ENCODE data around the gene ARL2BP. TPM values are rescaled to one million over a fixed set of nuclear protein-coding genes. Genes with fewer than 3 reads are reported as not detected.

ARL2BP gene
- polyA plus RNA-seq, 3 donors = 35.4 to 84.6 (median 84.0) TPM

DNA sequence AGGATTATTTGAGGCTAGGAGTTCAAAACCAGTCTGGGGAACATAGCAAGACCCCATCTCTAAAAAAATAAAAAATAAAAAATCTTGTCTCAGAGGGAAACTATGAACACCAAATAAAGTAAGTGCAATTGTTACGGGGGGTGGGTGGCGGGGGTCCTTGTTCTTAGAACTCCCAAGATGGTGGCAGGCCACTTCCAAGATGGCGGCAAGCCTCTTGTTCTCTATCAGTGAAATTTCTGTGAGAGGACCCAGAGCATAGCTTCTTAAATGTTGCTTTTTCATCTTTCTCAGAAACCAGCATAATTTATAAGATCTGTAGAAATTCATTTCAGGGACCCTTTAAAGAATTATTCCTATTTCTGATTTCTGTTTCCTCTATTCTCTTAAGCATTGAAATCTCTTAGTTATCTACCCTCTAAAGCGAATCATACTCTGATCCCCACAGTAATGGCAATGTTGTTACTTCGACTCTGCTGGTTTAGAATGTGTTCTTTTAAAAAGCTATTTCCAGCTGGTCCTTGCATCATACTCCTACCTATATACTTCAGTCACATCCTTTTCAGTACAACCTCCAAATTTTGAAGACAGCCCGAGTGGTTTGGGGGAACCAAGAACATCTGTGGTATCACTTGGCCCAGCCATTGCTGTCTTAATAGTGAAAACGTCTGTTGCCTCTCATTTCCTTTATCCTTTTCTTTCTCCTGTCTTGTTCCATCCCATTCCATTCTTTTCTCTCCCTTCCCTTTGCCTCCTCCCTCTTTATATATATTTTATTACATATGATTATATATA lies 42.8 kb upstream of the ARL2BP start:
- Histone ChIP-seq H2AFZ (ENCODE audit: insufficient read depth, low read depth, low read length, poor library complexity, severe bottlenecking) (no peak overlapping the region), H3K9me3 (replicated peaks in 1 of 2; ENCODE audit: control insufficient read depth in 1 of 2, insufficient read depth in 1 of 2, low read length in 2 of 2) (no peaks in the 10 kb centered on the region), H3K27me3 (ENCODE audit: control insufficient read depth in 2 of 2, insufficient read depth in 2 of 2, low read length in 2 of 2) (no peaks in the 10 kb centered on the region), H3K79me2 (ENCODE audit: insufficient read depth, low read length) (peaks cover 22% of the 10 kb centered on the region), H3K36me3 (replicated peaks in 1 of 2; ENCODE audit: control insufficient read depth in 1 of 2, insufficient read depth in 2 of 2, low read length in 2 of 2) (peaks cover 32 to 46% of the 10 kb centered on the region in 2 donors), H3K4me2 (replicated peaks; ENCODE audit: extremely low read depth, low read length, poor library complexity, severe bottlenecking) (no peak overlapping the region), H3K27ac (ENCODE audit: low read depth in 1 of 2, low read length in 2 of 2) (no peak overlapping the region), H3K9ac (ENCODE audit: insufficient read depth, low read length, poor library complexity, severe bottlenecking) (no peak overlapping the region), H3K4me3 (replicated peaks in 1 of 3; ENCODE audit: low read depth in 2 of 3, low read length in 3 of 3) (no peak overlapping the region), H4K20me1 (ENCODE audit: insufficient read depth, low read length) (peaks cover 38% of the 10 kb centered on the region), H3K4me1 (ENCODE audit: control insufficient read depth in 1 of 2, insufficient read depth in 2 of 2, low read length in 2 of 2) (no peaks in the 10 kb centered on the region)
- TF ChIP-seq CTCF (IDR thresholded peaks at IDR 0.05) = no peak
- WGBS (ENCODE audit: insufficient coverage) = 88% methylated on average over 2 of the region's 7 CpGs
- H3K9me3 Mint-ChIP-seq = no peaks in the 10 kb centered on the region
- DNase-seq = no peak
- intact Hi-C loops (cut with micrococcal nuclease) = no loop called here
- H3K36me3 Mint-ChIP-seq = peaks cover 26 to 44% of the 10 kb centered on the region in 2 donors
- no peaks in the 10 kb centered on the region for H3K4me1 Mint-ChIP-seq
- H3K4me3 Mint-ChIP-seq = no peak overlapping the region
- peak overlapping the region in 1 of 7 donors; percentile 54 for H3K27ac Mint-ChIP-seq
- peaks cover 0 to 1% (median 0%) of the 10 kb centered on the region in 3 donors for H3K27me3 Mint-ChIP-seq (ENCODE audit: low read depth in 3 of 3)

GRCh38 chr16:57203451-57203850 lies 41.6 kb upstream of the ARL2BP start:
- Histone ChIP-seq H3K4me1 (ENCODE audit: control insufficient read depth in 1 of 2, insufficient read depth in 2 of 2, low read length in 2 of 2) (no peaks in the 10 kb centered on the region), H3K9me3 (replicated peaks in 1 of 2; ENCODE audit: control insufficient read depth in 1 of 2, insufficient read depth in 1 of 2, low read length in 2 of 2) (no peaks in the 10 kb centered on the region), H3K4me2 (replicated peaks; ENCODE audit: extremely low read depth, low read length, poor library complexity, severe bottlenecking) (no peak overlapping the region), H3K79me2 (ENCODE audit: insufficient read depth, low read length) (peaks cover 12% of the 10 kb centered on the region), H3K9ac (ENCODE audit: insufficient read depth, low read length, poor library complexity, severe bottlenecking) (no peak overlapping the region), H4K20me1 (ENCODE audit: insufficient read depth, low read length) (peaks cover 30% of the 10 kb centered on the region), H2AFZ (ENCODE audit: insufficient read depth, low read depth, low read length, poor library complexity, severe bottlenecking) (no peak overlapping the region), H3K27ac (ENCODE audit: low read depth in 1 of 2, low read length in 2 of 2) (peak overlapping the region in 1 of 2 donors; percentile 26), H3K4me3 (replicated peaks in 1 of 3; ENCODE audit: low read depth in 2 of 3, low read length in 3 of 3) (no peak overlapping the region), H3K36me3 (replicated peaks in 1 of 2; ENCODE audit: control insufficient read depth in 1 of 2, insufficient read depth in 2 of 2, low read length in 2 of 2) (peaks cover 41 to 54% of the 10 kb centered on the region in 2 donors), H3K27me3 (ENCODE audit: control insufficient read depth in 2 of 2, insufficient read depth in 2 of 2, low read length in 2 of 2) (no peaks in the 10 kb centered on the region)
- no CpG with 5 or more reads among the region's 1 CpG for WGBS (ENCODE audit: insufficient coverage)
- Mint-ChIP-seq H3K36me3 (peaks cover 34 to 55% of the 10 kb centered on the region in 2 donors), H3K27ac (peak overlapping the region in 1 of 7 donors; percentile 10), H3K4me1 (no peaks in the 10 kb centered on the region), H3K4me3 (no peak overlapping the region), H3K9me3 (no peaks in the 10 kb centered on the region), H3K27me3 (ENCODE audit: low read depth in 3 of 3) (no peaks in the 10 kb centered on the region)
- no peak for DNase-seq
- TF ChIP-seq CTCF (IDR thresholded peaks at IDR 0.05) = no peak
- intact Hi-C loops (cut with micrococcal nuclease) = no loop called here

Measured in CD14-positive monocyte (primary cell).